GM21423 (cell line): Measurements from ENCODE around the gene EIF4E.
"Not testable (repeated sequence)": the region's sequence is repeated elsewhere in the genome, so short reads cannot be mapped to it uniquely, and the experiment has no call there.

ENCODE experiments used
- ATAC-seq: cut with Tn5 transposase; IDR thresholded peaks from one replicate; pipeline ENCODE4 v1.9.1; 2021; ENCODE audit warnings: mild to moderate bottlenecking, moderate library complexity; ENCODE audit not compliant: unreplicated experiment

EIF4E gene

GRCh38 chr4:98934851-98935250 lies 5.9 kb upstream of the EIF4E start:
- ATAC-seq, result not testable (repeated sequence)

GRCh38 chr4:98932539-98932938 lies 3.6 kb upstream of the EIF4E start:
- no peak for ATAC-seq

- ATAC-seq, result no peak
These were observed 1.5 kb upstream of the EIF4E start for GRCh38 chr4:98930311-98930865.

GRCh38 chr4:98929341-98930267 lies 671 bp upstream of the EIF4E start:
- ATAC-seq, result peak; percentile 45

DNA sequence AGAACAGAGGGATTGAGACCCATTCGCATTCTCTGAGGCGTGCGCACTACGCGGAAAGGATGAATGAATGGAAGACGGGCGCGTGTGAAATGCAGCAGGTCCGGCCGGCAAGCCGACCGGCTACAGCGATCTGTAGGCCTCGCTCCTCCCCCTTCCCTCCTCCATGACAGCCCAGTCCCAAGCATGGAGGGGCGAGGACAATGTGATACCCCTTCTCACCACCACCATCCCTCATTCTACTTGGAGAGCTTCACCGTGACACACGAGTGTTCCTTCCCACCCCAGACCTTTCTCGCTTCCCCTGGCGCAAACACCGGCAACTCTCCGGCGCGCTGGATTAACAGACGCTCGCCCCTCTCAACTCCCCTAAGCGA lies 815 bp downstream of the EIF4E start:
- peak; percentile 40 for ATAC-seq

GRCh38 chr4:98926257-98926656 lies 2.7 kb downstream of the EIF4E start:
- ATAC-seq, result not testable (repeated sequence)

DNA sequence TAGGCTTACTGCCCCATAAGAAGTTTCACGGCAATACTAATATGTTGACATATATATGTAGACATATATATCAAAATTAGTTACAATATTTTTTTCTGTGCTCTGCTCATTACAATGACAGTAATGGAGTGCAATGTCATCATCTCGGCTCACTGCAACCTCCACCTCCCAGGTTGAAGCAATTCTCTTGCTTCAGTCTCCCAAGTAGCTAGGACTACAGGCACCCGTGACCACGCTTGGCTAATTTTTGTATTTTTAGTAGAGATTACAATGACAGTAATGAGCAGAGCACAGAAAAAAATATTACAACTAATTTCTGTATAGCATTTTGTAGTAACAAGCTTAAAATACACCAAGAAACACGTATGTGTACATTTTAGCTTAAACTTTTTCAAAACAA lies 7.6 kb downstream of the EIF4E start:
- no peak for ATAC-seq

DNA sequence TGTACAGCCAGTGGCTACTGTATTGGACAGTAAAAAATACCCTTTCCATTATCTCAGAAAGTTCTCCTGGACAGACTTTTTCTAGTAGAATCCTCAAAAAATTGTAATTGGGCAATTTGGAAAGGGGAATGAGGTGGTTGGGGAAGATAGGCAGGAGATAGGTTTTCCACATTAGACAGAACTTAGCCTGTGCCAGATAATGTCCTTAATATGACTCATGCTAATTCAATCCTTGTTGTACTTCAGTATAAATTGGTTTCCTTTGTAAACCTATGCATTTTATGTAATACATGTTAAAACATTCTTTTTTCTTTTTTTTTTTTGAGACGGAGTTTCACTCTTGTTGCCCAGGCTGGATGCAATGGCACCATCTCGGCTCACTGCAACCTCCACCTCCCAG lies 8.9 kb downstream of the EIF4E start:
- no peak for ATAC-seq

DNA sequence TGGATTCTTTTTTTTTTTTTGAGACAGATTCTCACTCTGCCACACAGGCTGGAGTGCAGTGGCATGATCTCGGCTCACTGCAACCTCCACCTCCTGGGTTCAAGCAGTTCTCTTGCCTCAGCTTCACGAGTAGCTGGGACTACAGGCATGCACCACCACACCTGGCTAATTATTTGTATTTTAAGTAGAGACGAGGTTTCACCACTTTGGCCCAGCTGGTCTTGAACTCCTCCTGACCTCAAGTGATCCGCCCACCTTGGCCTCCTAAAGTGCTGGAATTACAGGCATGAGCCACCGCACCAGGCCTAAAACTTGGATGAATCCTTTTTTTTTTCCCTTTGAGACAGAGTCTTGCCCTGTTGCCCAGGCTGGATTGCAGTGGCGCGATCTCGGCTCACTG lies 18.2 kb downstream of the EIF4E start:
- ATAC-seq, result peak; percentile 55

DNA sequence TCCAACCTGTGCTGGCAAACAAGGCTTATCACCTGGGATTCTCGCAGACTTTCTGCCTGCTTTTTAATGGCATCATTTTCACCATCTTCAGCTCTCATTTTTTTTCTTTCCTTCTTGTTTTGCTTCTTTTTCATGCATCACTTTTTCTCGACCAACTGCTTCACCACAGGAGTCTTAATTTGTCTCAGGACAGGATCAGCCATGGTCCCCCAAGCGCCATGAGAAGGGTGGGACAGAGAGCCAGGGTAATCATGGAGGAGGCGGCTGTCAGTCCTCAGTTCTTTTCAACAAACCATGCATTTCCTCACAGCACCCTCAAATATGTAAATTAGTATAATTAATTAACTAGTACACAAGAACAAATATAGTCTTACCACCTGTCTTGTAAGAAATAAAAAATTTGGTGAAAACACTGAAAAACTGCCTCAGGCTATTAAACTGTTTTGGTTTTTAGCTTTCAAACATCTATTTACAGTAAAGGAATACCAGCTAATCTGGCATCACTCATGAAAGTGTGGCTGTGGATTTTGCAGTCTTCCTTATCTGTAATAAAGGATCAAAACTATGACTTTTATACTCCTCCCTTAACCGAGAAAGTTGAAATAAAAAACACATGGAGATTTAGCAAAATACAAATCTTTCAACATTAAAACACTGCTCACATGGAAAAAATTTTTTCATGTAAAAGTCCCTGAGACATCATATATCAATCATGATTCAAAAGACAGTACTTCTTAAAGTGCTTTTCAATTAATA lies 19.1 kb downstream of the EIF4E start:
- no peak for ATAC-seq

DNA sequence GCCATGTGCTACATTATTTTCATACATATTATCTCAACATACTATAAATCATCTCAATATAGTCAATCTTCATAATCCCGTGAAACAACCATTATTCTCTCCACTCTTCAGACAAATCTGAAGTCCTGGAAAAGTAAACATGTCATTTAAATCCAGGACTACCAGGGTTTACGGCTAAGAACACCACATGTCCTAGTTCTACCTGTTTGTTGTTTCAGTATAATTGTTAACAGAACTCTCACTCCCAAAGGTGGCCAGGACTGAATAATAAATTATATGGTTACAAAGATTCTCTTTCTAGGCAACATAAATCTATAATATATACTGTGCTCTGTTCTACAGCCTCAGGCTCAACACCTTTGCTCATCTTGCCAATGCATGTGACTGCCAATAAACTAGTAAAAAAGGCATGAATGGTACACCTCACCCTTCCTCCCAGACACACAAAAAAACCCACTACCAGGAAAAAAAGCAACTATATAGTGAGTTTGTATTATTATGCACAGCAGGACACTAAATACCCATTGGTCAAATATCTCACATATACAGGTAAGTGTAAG lies 20.1 kb downstream of the EIF4E start:
- ATAC-seq, result no peak

GRCh38 chr4:98908182-98908581 lies 20.8 kb downstream of the EIF4E start:
- ATAC-seq, result no peak

- no peak for ATAC-seq
These were observed 23.1 kb downstream of the EIF4E start for GRCh38 chr4:98905839-98906238.

DNA sequence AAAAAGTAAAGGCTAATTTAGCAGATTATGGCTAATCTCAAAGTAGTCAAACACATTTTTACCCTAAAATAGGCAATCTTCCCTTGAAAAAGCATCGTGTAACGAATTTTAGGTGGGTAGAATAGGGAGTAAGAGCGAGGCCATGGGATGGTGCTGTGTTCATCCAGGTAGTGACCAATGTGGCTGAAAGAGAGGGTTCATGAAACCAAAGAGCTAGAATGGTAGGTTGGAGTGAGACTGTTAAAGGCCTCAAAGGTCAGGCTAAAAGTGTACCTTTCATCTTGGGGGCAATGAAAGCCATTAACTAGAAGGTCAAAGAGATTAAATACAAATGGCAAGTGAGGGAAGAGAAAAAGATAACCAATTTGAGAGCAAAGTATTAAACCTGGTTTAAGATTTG lies 23.6 kb downstream of the EIF4E start:
- no peak for ATAC-seq

GRCh38 chr4:98903963-98904362 lies 25.0 kb downstream of the EIF4E start:
- no peak for ATAC-seq

DNA sequence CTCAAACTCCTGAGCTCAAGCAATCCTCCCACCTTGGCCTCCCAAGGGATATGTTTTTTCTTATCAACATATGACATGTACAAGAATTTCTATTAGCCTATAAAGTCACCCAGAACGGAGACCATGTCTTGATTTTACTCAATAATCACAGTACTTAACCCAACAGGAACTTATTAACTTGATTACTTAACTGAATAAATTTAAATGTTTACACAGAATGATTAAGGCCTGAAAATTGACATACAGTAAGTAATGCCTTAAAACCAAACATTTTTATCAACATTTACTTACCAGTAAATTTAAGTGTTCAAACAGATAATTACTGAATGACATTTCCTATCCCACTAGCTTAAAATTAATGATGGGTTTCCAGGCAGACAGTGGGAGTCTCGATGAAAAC lies 25.4 kb downstream of the EIF4E start:
- no peak for ATAC-seq

- ATAC-seq, result no peak
These were observed 29.7 kb downstream of the EIF4E start for GRCh38 chr4:98899277-98899676.

GRCh38 chr4:98891478-98892337 lies 37.2 kb downstream of the EIF4E start:
- ATAC-seq, result no peak

DNA sequence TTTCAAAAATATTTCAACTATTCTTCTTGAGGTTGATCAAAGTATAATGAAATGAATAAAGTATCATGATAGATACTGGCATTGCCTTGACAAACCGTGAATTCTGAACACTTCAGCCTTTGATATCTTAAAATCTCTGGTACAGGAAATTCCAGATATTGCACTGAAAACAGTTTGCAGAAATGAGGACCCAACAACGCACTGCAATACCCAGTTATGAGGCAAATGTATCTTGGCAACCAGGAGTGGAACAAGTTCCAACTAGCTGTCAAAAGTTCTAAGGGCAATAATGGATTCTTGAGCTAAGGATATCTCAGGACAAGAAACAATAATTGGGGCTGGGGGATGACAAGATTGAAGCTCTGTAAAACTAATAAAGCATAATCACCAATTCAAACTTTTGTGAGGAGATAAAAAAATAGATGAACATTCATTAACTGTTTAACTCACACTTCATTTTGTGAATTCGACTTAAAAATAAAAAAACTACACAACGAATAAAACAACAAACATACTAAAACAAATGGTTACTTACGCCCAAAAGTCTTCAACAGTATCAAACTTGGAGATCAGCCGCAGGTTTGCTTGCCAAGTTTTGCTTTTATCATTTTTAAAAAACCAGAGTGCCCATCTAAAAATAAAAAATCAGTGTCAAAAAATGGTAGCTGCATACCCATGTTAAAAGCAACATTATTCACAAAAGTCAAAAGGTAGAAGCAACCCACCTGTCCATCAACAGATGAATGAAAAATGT lies 38.1 kb downstream of the EIF4E start:
- ATAC-seq, result no peak

DNA sequence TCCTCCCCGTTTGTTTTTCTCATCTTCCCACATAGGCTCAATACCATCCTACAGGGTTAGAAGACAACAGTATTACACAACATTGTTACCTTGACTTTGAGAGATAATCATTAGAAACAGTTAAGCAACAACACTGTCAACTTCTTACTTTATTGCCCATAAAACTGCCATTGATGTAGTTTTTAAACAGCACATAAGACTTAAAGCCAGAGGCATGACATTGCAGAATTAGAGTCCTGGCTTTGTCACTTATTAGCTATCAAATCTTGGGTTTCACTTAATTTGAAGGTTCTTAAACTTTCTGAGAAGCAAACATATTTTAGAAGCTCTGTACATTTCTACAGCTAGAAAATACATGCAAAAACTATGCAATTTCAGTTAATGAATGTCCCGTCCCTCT lies 41.8 kb downstream of the EIF4E start:
- ATAC-seq, result no peak
